ENCODE measurements around the gene NTSR1.

The NTSR1 gene

GRCh38 chr20:62716198-62716940 lies 7.7 kb downstream of the NTSR1 start:
- TF ChIP-seq REST (IDR thresholded peaks at IDR 0.05; ENCODE audit: insufficient read depth in 1 of 2, low read depth in 2 of 2, low read length in 2 of 2) = no peak
- TF ChIP-seq SIN3A (IDR thresholded peaks at IDR 0.05; ENCODE audit: borderline replicate concordance, insufficient read depth, low read length) = no peak
- no peak for TF ChIP-seq TAF1 (IDR thresholded peaks at IDR 0.05; ENCODE audit: borderline replicate concordance, insufficient read depth, low read length)
- TF ChIP-seq FOXP2 (optimal IDR thresholded peaks at IDR 0.05; ENCODE audit: borderline replicate concordance, extremely low read depth, extremely low read length, insufficient read depth) = no peak
- no peak for TF ChIP-seq POLR2AphosphoS5 (IDR thresholded peaks at IDR 0.05; ENCODE audit: low read depth, low read length)

- no peak for TF ChIP-seq POLR2AphosphoS5 (IDR thresholded peaks at IDR 0.05; ENCODE audit: low read depth, low read length)
- TF ChIP-seq REST (IDR thresholded peaks at IDR 0.05; ENCODE audit: insufficient read depth in 1 of 2, low read depth in 2 of 2, low read length in 2 of 2) = no peak
- TF ChIP-seq FOXP2 (optimal IDR thresholded peaks at IDR 0.05; ENCODE audit: borderline replicate concordance, extremely low read depth, extremely low read length, insufficient read depth) = no peak
- no peak for TF ChIP-seq TAF1 (IDR thresholded peaks at IDR 0.05; ENCODE audit: borderline replicate concordance, insufficient read depth, low read length)
- no peak for TF ChIP-seq SIN3A (IDR thresholded peaks at IDR 0.05; ENCODE audit: borderline replicate concordance, insufficient read depth, low read length)
Measured at GRCh38 chr20:62716941-62717310, 8.3 kb downstream of the NTSR1 start.

GRCh38 chr20:62717933-62718332 lies 9.3 kb downstream of the NTSR1 start:
- TF ChIP-seq TAF1 (IDR thresholded peaks at IDR 0.05; ENCODE audit: borderline replicate concordance, insufficient read depth, low read length) = no peak
- no peak for TF ChIP-seq FOXP2 (optimal IDR thresholded peaks at IDR 0.05; ENCODE audit: borderline replicate concordance, extremely low read depth, extremely low read length, insufficient read depth)
- TF ChIP-seq SIN3A (IDR thresholded peaks at IDR 0.05; ENCODE audit: borderline replicate concordance, insufficient read depth, low read length) = no peak
- no peak for TF ChIP-seq POLR2AphosphoS5 (IDR thresholded peaks at IDR 0.05; ENCODE audit: low read depth, low read length)
- no peak for TF ChIP-seq REST (IDR thresholded peaks at IDR 0.05; ENCODE audit: insufficient read depth in 1 of 2, low read depth in 2 of 2, low read length in 2 of 2)

GRCh38 chr20:62718546-62718945 lies 9.9 kb downstream of the NTSR1 start:
- TF ChIP-seq SIN3A (IDR thresholded peaks at IDR 0.05; ENCODE audit: borderline replicate concordance, insufficient read depth, low read length) = no peak
- no peak for TF ChIP-seq FOXP2 (optimal IDR thresholded peaks at IDR 0.05; ENCODE audit: borderline replicate concordance, extremely low read depth, extremely low read length, insufficient read depth)
- no peak for TF ChIP-seq POLR2AphosphoS5 (IDR thresholded peaks at IDR 0.05; ENCODE audit: low read depth, low read length)
- no peak for TF ChIP-seq TAF1 (IDR thresholded peaks at IDR 0.05; ENCODE audit: borderline replicate concordance, insufficient read depth, low read length)
- no peak for TF ChIP-seq REST (IDR thresholded peaks at IDR 0.05; ENCODE audit: insufficient read depth in 1 of 2, low read depth in 2 of 2, low read length in 2 of 2)
